RPMI7951 (cell line): ENCODE measurements around the gene IL3RA. TPM values are rescaled to one million over a fixed set of nuclear protein-coding genes. Genes with fewer than 3 reads are reported as not detected.
"Not testable (repeated sequence)": the region's sequence is repeated elsewhere in the genome, so short reads cannot be mapped to it uniquely, and the experiment has no call there.

Experiments
- DNase-seq: peaks from one replicate; pipeline ENCODE4 v3.0.0-alpha.2; 2012; ENCODE audit warnings: low read depth
- total RNA-seq: library from RNA; depleted of rRNA; stranded (reverse); fragments of >200 nt; shearing (Covaris generic); gene quantifications from 2 replicates; pipeline ENCODE4 v1.2.3, GENCODE V29; 2014; rRNA removed

IL3RA gene
- total RNA-seq, 1 experiment from 2014 or later = not detected

DNA sequence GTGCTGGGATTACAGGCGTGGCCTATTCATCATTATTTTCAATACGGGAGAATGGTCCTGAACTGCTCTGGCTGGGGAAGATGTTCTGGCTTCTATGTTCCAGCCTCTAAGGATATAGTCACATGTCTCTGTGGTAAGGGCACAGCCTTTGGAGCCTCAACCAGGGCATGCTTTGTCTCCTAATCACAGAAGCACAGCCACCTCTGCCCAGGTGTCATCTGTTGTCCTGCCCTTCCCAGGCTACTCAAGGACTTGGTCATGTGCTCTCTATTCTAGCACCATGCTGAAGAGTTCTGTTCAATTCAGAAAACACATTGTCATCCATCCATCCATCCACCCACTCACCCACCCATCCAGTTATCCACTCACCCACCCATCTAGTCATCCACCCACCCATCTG lies 86.6 kb downstream of the IL3RA start:
- DNase-seq = no peak

DNA sequence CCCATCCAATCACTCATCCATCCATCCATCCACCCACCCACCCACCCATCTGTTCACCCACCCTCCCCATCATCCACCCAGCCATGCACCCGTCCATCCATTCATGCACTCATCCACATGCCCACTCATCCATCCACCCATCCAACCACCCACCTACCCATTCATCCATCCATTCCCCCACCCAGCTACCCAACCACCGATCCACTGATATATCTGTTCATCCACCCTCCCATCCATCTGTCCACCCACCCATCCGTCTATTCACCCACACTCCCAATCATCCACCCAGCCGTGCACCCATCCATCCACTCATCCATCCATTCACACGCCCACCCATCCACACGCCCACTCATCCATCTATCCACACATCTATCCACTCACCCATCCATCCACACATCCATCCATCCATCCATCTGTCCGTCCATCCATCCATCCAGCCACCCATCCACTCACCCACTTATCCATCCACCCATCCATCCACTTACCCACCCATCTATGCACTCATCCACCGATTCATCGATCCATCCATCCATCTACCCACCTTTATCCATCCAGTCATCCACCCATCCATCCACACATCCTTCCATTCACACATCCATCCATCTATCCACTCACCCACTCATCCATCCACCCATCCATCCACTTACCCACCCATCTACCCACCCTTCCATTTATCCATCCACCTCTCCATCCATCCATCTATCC lies 87.7 kb downstream of the IL3RA start:
- no peak for DNase-seq

DNA sequence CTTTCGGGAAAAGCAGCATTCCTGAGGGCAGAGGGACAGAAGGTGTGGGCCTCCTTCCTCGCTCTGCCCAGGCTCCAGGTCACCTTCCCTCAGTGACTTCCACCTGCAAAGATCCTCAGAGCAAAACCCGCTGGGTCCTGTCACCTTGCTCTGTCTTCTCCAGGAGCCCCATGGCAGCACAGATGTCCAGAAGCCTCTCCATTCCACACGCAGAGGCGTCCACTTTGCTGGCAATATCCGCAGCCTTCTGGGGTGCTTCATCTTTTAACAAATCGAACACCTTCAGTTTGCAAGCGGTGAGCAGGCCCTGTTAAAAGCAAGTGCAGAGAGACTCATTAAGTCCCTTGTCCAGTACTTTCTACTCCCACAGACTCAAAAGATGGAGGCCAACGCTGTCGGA lies 88.8 kb downstream of the IL3RA start:
- no peak for DNase-seq

DNA sequence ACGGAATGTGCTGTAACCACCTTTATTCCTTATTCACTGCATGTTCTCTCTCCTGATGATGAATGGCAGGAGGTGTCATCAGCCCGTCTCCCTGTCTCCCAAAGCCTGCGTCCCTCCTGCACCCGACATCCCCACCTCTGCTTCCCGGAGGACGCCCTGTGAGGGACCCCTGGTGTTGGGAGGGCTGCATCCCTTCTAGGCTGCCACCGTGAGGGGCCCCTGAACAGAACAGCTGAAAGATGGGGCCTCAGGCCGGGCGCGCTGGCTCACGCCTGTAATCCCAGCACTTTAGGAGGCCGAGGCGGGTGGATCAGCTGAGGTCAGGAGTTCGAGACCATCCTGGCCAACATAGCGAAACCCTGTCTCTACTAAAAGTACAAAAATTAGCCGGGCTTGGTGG lies 89.7 kb downstream of the IL3RA start:
- DNase-seq = not testable (repeated sequence)

DNA sequence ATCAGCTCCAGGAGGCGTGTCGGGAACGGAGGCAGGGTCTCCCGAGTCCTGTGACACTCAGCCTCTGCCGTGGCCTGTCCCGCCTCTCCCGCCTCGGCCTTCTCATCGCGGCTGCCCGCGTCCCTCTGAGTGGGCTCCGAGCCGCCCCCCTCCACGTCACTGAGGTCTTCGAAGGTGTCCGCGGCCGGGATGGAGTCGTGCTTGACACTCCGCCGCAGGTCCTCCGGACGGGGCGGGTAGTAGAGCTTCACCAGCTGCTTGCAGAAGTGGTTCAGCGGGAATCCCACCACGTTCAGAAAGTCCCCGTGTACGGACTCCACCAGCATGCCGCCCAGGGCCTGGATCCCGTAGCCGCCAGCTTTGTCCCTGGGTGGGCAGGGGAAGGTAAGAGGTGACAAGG lies 91.2 kb downstream of the IL3RA start:
- DNase-seq = no peak

DNA sequence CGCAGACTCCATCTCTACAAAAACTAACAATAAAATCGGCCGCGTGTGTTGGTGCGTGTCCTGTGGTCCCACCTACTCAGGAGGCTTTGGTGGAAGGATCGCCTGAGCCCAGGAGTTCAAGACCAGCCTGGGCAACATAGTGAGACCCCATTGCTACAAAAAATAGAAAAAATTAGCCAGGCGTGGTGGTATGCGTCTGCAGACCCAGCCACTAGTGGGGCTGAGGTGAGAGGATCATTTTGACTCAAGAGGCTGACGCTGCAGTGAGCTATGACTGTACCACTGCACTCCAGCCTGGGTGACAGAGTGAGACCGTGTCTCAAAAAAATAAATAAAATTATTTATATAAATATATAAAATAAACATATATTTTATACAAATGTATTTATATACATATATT lies 93.9 kb downstream of the IL3RA start:
- no peak for DNase-seq

Other genes starting within 250 kb of the IL3RA start
- gene CRLF2, start 124.1 kb upstream of the IL3RA start, total RNA-seq = not detected in 2 replicates
- 0.96 TPM in 1 of 2 replicates, not detected in the other for gene CSF2RA, start 68.0 kb upstream of the IL3RA start, total RNA-seq
- gene SLC25A6, start 55.3 kb downstream of the IL3RA start, total RNA-seq = 89.4 and 116 TPM in 2 replicates
- 4.8 and 5.6 TPM in 2 replicates for gene ASMTL, start 116.1 kb downstream of the IL3RA start, total RNA-seq
- 0.20 TPM in 1 of 2 replicates, not detected in the other for gene P2RY8, start 200.4 kb downstream of the IL3RA start, total RNA-seq